MCF 10A (cell line): Measurements from ENCODE around the gene GPN2. TPM values are rescaled to one million over a fixed set of nuclear protein-coding genes. Genes with fewer than 3 reads are reported as not detected.

ENCODE experiments used
- BruUV-seq: library from RNA; stranded (reverse); fragments of 400-500 nt; replicated peaks from 2 replicates; lab custom pipeline; 2021; lab: Mats Ljungman, UMichigan
- CTCF ChIA-PET: fragments of 300-600 bp; sonication (Branson Sonifier 250); formaldehyde crosslinking; extraction: SDS; loops from one replicate; lab custom pipeline; 2021; ENCODE audit warnings: antibody characterized with exemption, inconsistent platforms; lab: Yijun Ruan, JAX
- POLR2A ChIA-PET: fragments of 300-600, 350-650 bp; sonication (Branson Sonifier 250); formaldehyde crosslinking; extraction: SDS; loops from one replicate; lab custom pipeline; 2020; ENCODE audit warnings: antibody characterized with exemption, inconsistent platforms; lab: Yijun Ruan, JAX
- DNase-seq: peaks from one replicate; pipeline ENCODE4 v3.0.0-alpha.2; 2018; ENCODE audit not compliant: unreplicated experiment
- H3K27ac Mint-ChIP-seq: one replicate; pipeline ENCODE4 v1.8.0; 2022; ENCODE audit warnings: mild to moderate bottlenecking, low read depth, mixed read lengths; ENCODE audit not compliant: unreplicated experiment
- H3K27me3 Mint-ChIP-seq: one replicate; pipeline ENCODE4 v1.8.0; 2022; ENCODE audit warnings: mixed read lengths; ENCODE audit not compliant: insufficient read depth, unreplicated experiment
- H3K36me3 Mint-ChIP-seq: one replicate; pipeline ENCODE4 v1.8.0; 2022; ENCODE audit warnings: mild to moderate bottlenecking, moderate library complexity, mixed read lengths; ENCODE audit not compliant: insufficient read depth, unreplicated experiment
- H3K4me1 Mint-ChIP-seq: one replicate; pipeline ENCODE4 v1.8.0; 2022; ENCODE audit warnings: mixed read lengths; ENCODE audit not compliant: insufficient read depth, unreplicated experiment
- H3K4me3 Mint-ChIP-seq: one replicate; pipeline ENCODE4 v1.8.0; 2022; ENCODE audit warnings: mild to moderate bottlenecking, moderate library complexity, mixed read lengths; ENCODE audit not compliant: unreplicated experiment
- H3K9me3 Mint-ChIP-seq: one replicate; pipeline ENCODE4 v1.8.0; 2022; ENCODE audit warnings: mixed read lengths; ENCODE audit not compliant: unreplicated experiment
- CTCF ChIP-seq: fragments of 200-600 bp; IDR thresholded peaks from one replicate; pipeline ENCODE4 v1.8.0; 2022; ENCODE audit warnings: antibody characterized with exemption, mild to moderate bottlenecking; ENCODE audit not compliant: unreplicated experiment
- intact Hi-C: fragments of 100-400 bp; cut with micrococcal nuclease; formaldehyde crosslinking; loops from 2 replicates; pipeline ENCODE4 v1.14.1; 2022
- total RNA-seq: library from RNA; stranded (reverse); gene quantifications from 2 replicates; pipeline ENCODE4 v1.2.3, GENCODE V29; 2022

Gene GPN2
- total RNA-seq, 1 experiment from 2014 or later: 39.7 TPM

GRCh38 chr1:26912147-26912490 lies 22.0 kb upstream of the GPN2 start:
- no peak for TF ChIP-seq CTCF
- no peak for DNase-seq
- POLR2A ChIA-PET: interaction anchor here (2.5 kb wide), 1 partner anchor 11 kb away, joined by 12 read pairs; the partner anchor contains the start of gene GPATCH3
- Mint-ChIP-seq H3K4me1 (peaks cover 11% of the 10 kb centered on the region), H3K36me3 (no peaks in the 10 kb centered on the region), H3K27ac (no peak overlapping the region), H3K27me3 (no peaks in the 10 kb centered on the region), H3K4me3 (no peak overlapping the region), H3K9me3 (no peaks in the 10 kb centered on the region)
- BruUV-seq: no TSS peak
- CTCF ChIA-PET: no interaction called here
- intact Hi-C loops: no loop called here

GRCh38 chr1:26911399-26912146 lies 21.5 kb upstream of the GPN2 start:
- intact Hi-C loops: no loop called here
- Mint-ChIP-seq H3K27ac (no peak overlapping the region), H3K36me3 (no peaks in the 10 kb centered on the region), H3K4me1 (peaks cover 15% of the 10 kb centered on the region), H3K4me3 (no peak overlapping the region), H3K9me3 (no peaks in the 10 kb centered on the region), H3K27me3 (no peaks in the 10 kb centered on the region)
- DNase-seq: no peak
- CTCF ChIA-PET: no interaction called here
- TF ChIP-seq CTCF: no peak
- POLR2A ChIA-PET: interaction anchor here (2.5 kb wide), 1 partner anchor 11 kb away, joined by 12 read pairs; the partner anchor contains the start of gene GPATCH3
- no TSS peak for BruUV-seq

DNA sequence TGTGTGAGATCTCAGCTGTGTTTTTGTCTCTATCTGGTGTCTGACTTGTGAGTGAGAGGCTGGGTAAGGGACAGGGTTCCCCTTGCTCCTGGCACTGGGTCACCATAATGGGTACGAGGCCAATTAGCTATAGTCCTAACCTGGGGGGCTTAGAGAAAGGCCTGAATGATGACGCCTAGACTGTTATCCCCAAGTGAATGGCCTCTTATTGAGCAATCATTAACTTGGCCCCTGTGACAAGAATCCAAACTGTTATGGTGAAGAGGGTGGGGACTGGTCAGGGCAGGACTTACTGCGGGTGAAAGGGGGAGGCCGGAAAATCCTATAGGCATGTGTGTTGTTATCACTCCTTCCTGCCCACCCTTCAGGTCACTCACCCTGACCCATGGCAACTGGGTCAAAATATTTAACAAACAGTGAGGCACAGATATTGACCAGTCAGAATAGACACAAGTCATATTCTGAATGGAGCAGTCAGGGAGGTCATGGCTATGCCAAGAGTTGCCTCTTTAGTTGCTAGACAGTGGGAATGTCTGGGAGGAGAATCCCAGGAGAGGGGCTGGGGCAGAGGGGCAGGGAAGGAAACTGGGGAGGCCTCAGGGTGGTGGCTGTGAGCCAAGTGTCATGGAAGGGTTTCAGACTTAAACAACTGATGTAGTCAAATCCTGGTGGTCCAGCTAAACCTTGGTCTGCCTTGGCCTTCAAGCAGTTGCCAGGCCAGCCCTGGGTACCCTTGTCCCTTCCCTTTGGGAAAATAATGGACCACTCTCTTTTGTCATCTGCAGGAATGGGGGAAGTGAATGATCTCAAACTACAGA lies 20.5 kb upstream of the GPN2 start:
- intact Hi-C loops: no loop called here
- Mint-ChIP-seq H3K36me3 (no peaks in the 10 kb centered on the region), H3K4me1 (peaks cover 15% of the 10 kb centered on the region), H3K9me3 (no peaks in the 10 kb centered on the region), H3K27ac (no peak overlapping the region), H3K27me3 (no peaks in the 10 kb centered on the region), H3K4me3 (no peak overlapping the region)
- BruUV-seq: no TSS peak
- TF ChIP-seq CTCF: no peak
- ChIA-PET POLR2A (interaction anchor here (1.0 kb wide), 1 partner anchor 11 kb away, joined by 3 read pairs; the partner anchor contains the start of gene GPATCH3), CTCF (interaction anchor here (0.5 to 1.2 kb wide), 2 partner anchors 224 to 484 kb away, joined by 3 to 4 read pairs; no protein-coding TSS in a partner anchor)
- no peak for DNase-seq

DNA sequence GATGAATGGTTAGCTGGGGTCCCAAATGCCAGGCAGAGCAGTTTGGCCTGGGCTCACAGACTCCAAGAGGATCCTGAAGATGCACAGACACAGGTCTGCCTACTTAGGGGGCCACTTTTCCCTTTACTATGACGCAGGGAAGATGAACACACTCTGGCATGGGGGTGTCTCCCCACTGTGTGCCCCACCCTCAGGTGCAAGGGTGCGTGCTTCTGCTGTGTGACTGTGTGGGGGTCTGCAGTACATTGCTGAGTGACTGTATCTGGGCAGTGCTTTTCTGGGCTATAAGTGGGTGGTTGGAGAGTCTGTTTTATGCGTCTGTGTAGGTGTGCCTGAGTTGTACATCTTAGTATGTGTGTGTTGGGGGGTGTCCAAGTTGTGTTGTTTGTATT lies 19.9 kb upstream of the GPN2 start:
- no TSS peak for BruUV-seq
- Mint-ChIP-seq H3K27me3 (no peaks in the 10 kb centered on the region), H3K27ac (no peak overlapping the region), H3K36me3 (no peaks in the 10 kb centered on the region), H3K4me3 (no peak overlapping the region), H3K9me3 (no peaks in the 10 kb centered on the region), H3K4me1 (peaks cover 15% of the 10 kb centered on the region)
- intact Hi-C loops: no loop called here
- no peak for TF ChIP-seq CTCF
- no peak for DNase-seq
- POLR2A ChIA-PET: interaction anchor here (1.0 kb wide), 1 partner anchor 10 kb away, joined by 3 read pairs; the partner anchor contains the start of gene GPATCH3
- CTCF ChIA-PET: interaction anchor here (0.5 to 1.2 kb wide), 2 partner anchors 224 to 485 kb away, joined by 3 to 4 read pairs; no protein-coding TSS in a partner anchor
